ENCODE results near the gene GAGE12H. TPM values are rescaled to one million over a fixed set of nuclear protein-coding genes. Genes with fewer than 3 reads are reported as not detected.
"Not testable (repeated sequence)": the region's sequence is repeated elsewhere in the genome, so short reads cannot be mapped to it uniquely, and the experiment has no call there.

Gene GAGE12H
- polyA plus RNA-seq, 1 donor (not counting 4 experiments of a cell fraction or from before 2014, with no cell fraction given) = not detected

GRCh38 chrX:49590488-49590887 lies 10.7 kb downstream of the GAGE12H start:
- H3K9me3 ChIP-seq (ENCODE audit: control insufficient read depth, low read depth, low read length); FAIRE-seq; DNase-seq (ENCODE audit: low read depth, low spot score); H3K36me3 ChIP-seq (ENCODE audit: control insufficient read depth in 2 of 2, extremely low read depth in 1 of 2, insufficient read depth in 2 of 2, low read length in 2 of 2); H3K27ac ChIP-seq (ENCODE audit: control insufficient read depth, insufficient read depth, low read length); H4K20me1 ChIP-seq (ENCODE audit: control insufficient read depth, extremely low read depth, insufficient read depth, low read length); H3K9ac ChIP-seq (ENCODE audit: control insufficient read depth, extremely low read depth, insufficient read depth, low read length); H3K4me2 ChIP-seq (ENCODE audit: control insufficient read depth, extremely low read depth, insufficient read depth, low read depth, low read length); H3K9me1 ChIP-seq (ENCODE audit: control insufficient read depth, extremely low read depth, insufficient read depth, low read length); H3K79me2 ChIP-seq (ENCODE audit: control insufficient read depth, insufficient read depth, low read length); H3K4me1 ChIP-seq (ENCODE audit: control insufficient read depth, extremely low read depth, insufficient read depth, low read length); H3K4me3 ChIP-seq (ENCODE audit: control insufficient read depth in 2 of 3, extremely low read depth in 1 of 3, insufficient read depth in 2 of 3, low read depth in 1 of 3, low read length in 3 of 3); H3K27me3 ChIP-seq (ENCODE audit: control insufficient read depth, extremely low read depth, insufficient read depth, low read length); H2AFZ ChIP-seq (ENCODE audit: control insufficient read depth, low read length); dilution Hi-C loops (cut with MboI; ENCODE audit: extremely low pct_ligation_motif_present, low sequenced_read_pairs): not testable (repeated sequence)

GRCh38 chrX:49598720-49599119 lies 19.0 kb downstream of the GAGE12H start, which contains the start of gene GAGE1:
GAGE1 (plus strand) TSS chrX:49599020; CDS start chrX:49600175, 1,155 bp downstream.
- H3K79me2 ChIP-seq (ENCODE audit: control insufficient read depth, insufficient read depth, low read length); H2AFZ ChIP-seq (ENCODE audit: control insufficient read depth, low read length); H3K9ac ChIP-seq (ENCODE audit: control insufficient read depth, extremely low read depth, insufficient read depth, low read length); H3K36me3 ChIP-seq (ENCODE audit: control insufficient read depth in 2 of 2, extremely low read depth in 1 of 2, insufficient read depth in 2 of 2, low read length in 2 of 2); H3K27ac ChIP-seq (ENCODE audit: control insufficient read depth, insufficient read depth, low read length); H3K4me3 ChIP-seq (ENCODE audit: control insufficient read depth in 2 of 3, extremely low read depth in 1 of 3, insufficient read depth in 2 of 3, low read depth in 1 of 3, low read length in 3 of 3); H4K20me1 ChIP-seq (ENCODE audit: control insufficient read depth, extremely low read depth, insufficient read depth, low read length); H3K4me1 ChIP-seq (ENCODE audit: control insufficient read depth, extremely low read depth, insufficient read depth, low read length); dilution Hi-C loops (cut with MboI; ENCODE audit: extremely low pct_ligation_motif_present, low sequenced_read_pairs); H3K9me3 ChIP-seq (ENCODE audit: control insufficient read depth, low read depth, low read length); H3K9me1 ChIP-seq (ENCODE audit: control insufficient read depth, extremely low read depth, insufficient read depth, low read length); FAIRE-seq; DNase-seq (ENCODE audit: low read depth, low spot score); H3K4me2 ChIP-seq (ENCODE audit: control insufficient read depth, extremely low read depth, insufficient read depth, low read depth, low read length); H3K27me3 ChIP-seq (ENCODE audit: control insufficient read depth, extremely low read depth, insufficient read depth, low read length): not testable (repeated sequence)

DNA sequence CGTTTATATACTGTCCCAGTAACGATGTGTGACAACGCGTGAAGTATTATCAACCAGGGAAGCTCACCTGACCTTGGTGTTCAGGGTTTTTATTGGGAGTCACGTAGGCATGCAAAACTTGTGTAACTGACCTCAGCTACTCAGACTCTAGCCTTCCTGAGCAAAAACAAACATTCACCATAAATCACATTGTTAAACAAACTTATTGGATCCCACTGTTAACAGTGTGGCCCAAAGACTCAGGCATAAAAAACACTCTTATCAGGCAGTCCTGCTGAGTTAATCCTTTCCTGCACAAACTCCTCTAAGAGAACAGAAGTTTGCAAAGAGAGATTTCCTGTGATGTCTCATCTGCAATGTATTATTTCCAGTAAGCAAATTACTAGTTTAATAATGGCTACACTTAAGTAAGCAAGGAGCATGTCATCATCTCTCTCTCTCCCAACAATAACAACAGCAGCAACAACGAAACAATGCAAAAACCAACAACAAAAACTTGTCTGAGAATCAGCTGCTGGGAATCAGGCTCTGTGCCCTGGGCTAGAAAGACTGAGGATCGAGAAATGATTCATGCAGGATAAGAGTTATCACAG lies 31.1 kb downstream of the GAGE12H start:
- Histone ChIP-seq H3K79me2 (ENCODE audit: control insufficient read depth, insufficient read depth, low read length) (no peaks in the 10 kb centered on the region), H4K20me1 (ENCODE audit: control insufficient read depth, extremely low read depth, insufficient read depth, low read length) (no peaks in the 10 kb centered on the region), H3K9me3 (ENCODE audit: control insufficient read depth, low read depth, low read length) (no peaks in the 10 kb centered on the region), H3K27ac (ENCODE audit: control insufficient read depth, insufficient read depth, low read length) (no peak overlapping the region), H2AFZ (ENCODE audit: control insufficient read depth, low read length) (no peak overlapping the region), H3K9ac (ENCODE audit: control insufficient read depth, extremely low read depth, insufficient read depth, low read length) (no peak overlapping the region), H3K9me1 (ENCODE audit: control insufficient read depth, extremely low read depth, insufficient read depth, low read length) (no peaks in the 10 kb centered on the region), H3K36me3 (ENCODE audit: control insufficient read depth in 2 of 2, extremely low read depth in 1 of 2, insufficient read depth in 2 of 2, low read length in 2 of 2) (no peaks in the 10 kb centered on the region), H3K4me2 (ENCODE audit: control insufficient read depth, extremely low read depth, insufficient read depth, low read depth, low read length) (no peak overlapping the region), H3K4me3 (ENCODE audit: control insufficient read depth in 2 of 3, extremely low read depth in 1 of 3, insufficient read depth in 2 of 3, low read depth in 1 of 3, low read length in 3 of 3) (no peak overlapping the region), H3K27me3 (ENCODE audit: control insufficient read depth, extremely low read depth, insufficient read depth, low read length) (no peaks in the 10 kb centered on the region), H3K4me1 (ENCODE audit: control insufficient read depth, extremely low read depth, insufficient read depth, low read length) (no peaks in the 10 kb centered on the region)
- FAIRE-seq (no peak), DNase-seq (ENCODE audit: low read depth, low spot score) (no peak)
- TF ChIP-seq EZH2 (IDR thresholded peaks at IDR 0.05; ENCODE audit: low read length) = no peak
- TF ChIP-seq, protein P1, sequence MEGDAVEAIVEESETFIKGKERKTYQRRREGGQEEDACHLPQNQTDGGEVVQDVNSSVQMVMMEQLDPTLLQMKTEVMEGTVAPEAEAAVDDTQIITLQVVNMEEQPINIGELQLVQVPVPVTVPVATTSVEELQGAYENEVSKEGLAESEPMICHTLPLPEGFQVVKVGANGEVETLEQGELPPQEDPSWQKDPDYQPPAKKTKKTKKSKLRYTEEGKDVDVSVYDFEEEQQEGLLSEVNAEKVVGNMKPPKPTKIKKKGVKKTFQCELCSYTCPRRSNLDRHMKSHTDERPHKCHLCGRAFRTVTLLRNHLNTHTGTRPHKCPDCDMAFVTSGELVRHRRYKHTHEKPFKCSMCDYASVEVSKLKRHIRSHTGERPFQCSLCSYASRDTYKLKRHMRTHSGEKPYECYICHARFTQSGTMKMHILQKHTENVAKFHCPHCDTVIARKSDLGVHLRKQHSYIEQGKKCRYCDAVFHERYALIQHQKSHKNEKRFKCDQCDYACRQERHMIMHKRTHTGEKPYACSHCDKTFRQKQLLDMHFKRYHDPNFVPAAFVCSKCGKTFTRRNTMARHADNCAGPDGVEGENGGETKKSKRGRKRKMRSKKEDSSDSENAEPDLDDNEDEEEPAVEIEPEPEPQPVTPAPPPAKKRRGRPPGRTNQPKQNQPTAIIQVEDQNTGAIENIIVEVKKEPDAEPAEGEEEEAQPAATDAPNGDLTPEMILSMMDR (optimal IDR thresholded peaks at IDR 0.05 in 1 of 3, IDR thresholded peaks at IDR 0.05 in 1 of 3, conservative IDR thresholded peaks at IDR 0.05 in 1 of 3; ENCODE audit: extremely low read depth in 1 of 3, insufficient read depth in 2 of 3, low read length in 3 of 3) = no peak
- dilution Hi-C loops (cut with MboI; ENCODE audit: extremely low pct_ligation_motif_present, low sequenced_read_pairs) = no loop called here

Data from keratinocyte (primary cell).